Measurements from ENCODE around the gene MAGI3.

DNA sequence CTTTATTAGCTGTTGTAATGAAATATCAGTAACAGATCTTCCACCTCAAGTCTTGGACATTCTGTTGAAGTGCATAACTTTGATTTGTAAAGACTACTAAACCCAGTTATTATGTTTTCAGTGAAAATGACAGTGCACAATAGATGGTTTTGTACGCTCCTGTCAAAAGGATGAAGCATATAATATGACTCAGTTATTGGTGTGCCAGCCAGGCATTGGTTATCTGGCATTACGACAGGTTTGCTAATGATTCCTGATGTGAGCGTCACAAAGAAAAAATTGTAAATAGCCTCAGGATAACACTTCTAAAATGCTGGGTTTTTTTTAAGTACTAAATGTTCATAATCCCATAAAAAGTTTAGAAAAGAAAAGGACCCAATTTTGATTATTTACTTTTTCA is 147.9 kb downstream of the MAGI3 start:
- TF ChIP-seq, protein P1, sequence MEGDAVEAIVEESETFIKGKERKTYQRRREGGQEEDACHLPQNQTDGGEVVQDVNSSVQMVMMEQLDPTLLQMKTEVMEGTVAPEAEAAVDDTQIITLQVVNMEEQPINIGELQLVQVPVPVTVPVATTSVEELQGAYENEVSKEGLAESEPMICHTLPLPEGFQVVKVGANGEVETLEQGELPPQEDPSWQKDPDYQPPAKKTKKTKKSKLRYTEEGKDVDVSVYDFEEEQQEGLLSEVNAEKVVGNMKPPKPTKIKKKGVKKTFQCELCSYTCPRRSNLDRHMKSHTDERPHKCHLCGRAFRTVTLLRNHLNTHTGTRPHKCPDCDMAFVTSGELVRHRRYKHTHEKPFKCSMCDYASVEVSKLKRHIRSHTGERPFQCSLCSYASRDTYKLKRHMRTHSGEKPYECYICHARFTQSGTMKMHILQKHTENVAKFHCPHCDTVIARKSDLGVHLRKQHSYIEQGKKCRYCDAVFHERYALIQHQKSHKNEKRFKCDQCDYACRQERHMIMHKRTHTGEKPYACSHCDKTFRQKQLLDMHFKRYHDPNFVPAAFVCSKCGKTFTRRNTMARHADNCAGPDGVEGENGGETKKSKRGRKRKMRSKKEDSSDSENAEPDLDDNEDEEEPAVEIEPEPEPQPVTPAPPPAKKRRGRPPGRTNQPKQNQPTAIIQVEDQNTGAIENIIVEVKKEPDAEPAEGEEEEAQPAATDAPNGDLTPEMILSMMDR (IDR thresholded peaks at IDR 0.05; ENCODE audit: low read depth, low read length), result no peak
- TF ChIP-seq, protein P2, sequence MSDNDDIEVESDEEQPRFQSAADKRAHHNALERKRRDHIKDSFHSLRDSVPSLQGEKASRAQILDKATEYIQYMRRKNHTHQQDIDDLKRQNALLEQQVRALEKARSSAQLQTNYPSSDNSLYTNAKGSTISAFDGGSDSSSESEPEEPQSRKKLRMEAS (IDR thresholded peaks at IDR 0.05; ENCODE audit: low read depth, low read length), result no peak
- TF ChIP-seq POLR2A (IDR thresholded peaks at IDR 0.05; ENCODE audit: extremely low read depth, insufficient read length), result no peak
